GM10847 (cell line): ENCODE measurements around the gene CLIC4.

Source experiments
- POLR2A ChIP-seq: IDR thresholded peaks from 2 replicates; pipeline ENCODE4 v1.6.1; 2011; ENCODE audit not compliant: insufficient read length; ENCODE audit errors: extremely low read depth

CLIC4 gene

GRCh38 chr1:24828183-24828886 is 83.1 kb downstream of the CLIC4 start:
- TF ChIP-seq POLR2A, result no peak

- TF ChIP-seq POLR2A, result no peak
Measured at GRCh38 chr1:24828887-24829192, 83.6 kb downstream of the CLIC4 start.

GRCh38 chr1:24830680-24831272 is 85.5 kb downstream of the CLIC4 start:
- no peak for TF ChIP-seq POLR2A

- no peak for TF ChIP-seq POLR2A
Measured at GRCh38 chr1:24841593-24841992, 96.3 kb downstream of the CLIC4 start.

- no peak for TF ChIP-seq POLR2A
Measured at GRCh38 chr1:24846671-24847070, 101.4 kb downstream of the CLIC4 start.

- peak; percentile 19 for TF ChIP-seq POLR2A
Measured at GRCh38 chr1:24847995-24848881, 103.0 kb downstream of the CLIC4 start.

- no peak for TF ChIP-seq POLR2A
Measured at GRCh38 chr1:24849672-24850295, 104.5 kb downstream of the CLIC4 start.

GRCh38 chr1:24850328-24850920 is 105.2 kb downstream of the CLIC4 start:
- no peak for TF ChIP-seq POLR2A

- no peak for TF ChIP-seq POLR2A
Measured at GRCh38 chr1:24853649-24854048, 108.4 kb downstream of the CLIC4 start.

GRCh38 chr1:24855474-24855873 is 110.2 kb downstream of the CLIC4 start:
- TF ChIP-seq POLR2A, result no peak

- TF ChIP-seq POLR2A, result no peak
Measured at GRCh38 chr1:24856787-24857506, 111.7 kb downstream of the CLIC4 start.

GRCh38 chr1:24857507-24858133 is 112.4 kb downstream of the CLIC4 start:
- TF ChIP-seq POLR2A, result no peak

- TF ChIP-seq POLR2A, result no peak
Measured at GRCh38 chr1:24858277-24858676, 113.0 kb downstream of the CLIC4 start.

- no peak for TF ChIP-seq POLR2A
Measured at GRCh38 chr1:24859063-24860010, 114.1 kb downstream of the CLIC4 start.

GRCh38 chr1:24860841-24861240 is 115.6 kb downstream of the CLIC4 start:
- TF ChIP-seq POLR2A, result no peak
